NCI-H2107 treated with DMSO at 0.1 percent for 48 hours (cell line): ENCODE results near the gene SPDYE5.

Source experiments
- DNase-seq: peaks from one replicate; lab custom pipeline; 2025; ENCODE audit not compliant: unreplicated experiment; lab: John Stamatoyannopoulos, UW

SPDYE5 gene

DNA sequence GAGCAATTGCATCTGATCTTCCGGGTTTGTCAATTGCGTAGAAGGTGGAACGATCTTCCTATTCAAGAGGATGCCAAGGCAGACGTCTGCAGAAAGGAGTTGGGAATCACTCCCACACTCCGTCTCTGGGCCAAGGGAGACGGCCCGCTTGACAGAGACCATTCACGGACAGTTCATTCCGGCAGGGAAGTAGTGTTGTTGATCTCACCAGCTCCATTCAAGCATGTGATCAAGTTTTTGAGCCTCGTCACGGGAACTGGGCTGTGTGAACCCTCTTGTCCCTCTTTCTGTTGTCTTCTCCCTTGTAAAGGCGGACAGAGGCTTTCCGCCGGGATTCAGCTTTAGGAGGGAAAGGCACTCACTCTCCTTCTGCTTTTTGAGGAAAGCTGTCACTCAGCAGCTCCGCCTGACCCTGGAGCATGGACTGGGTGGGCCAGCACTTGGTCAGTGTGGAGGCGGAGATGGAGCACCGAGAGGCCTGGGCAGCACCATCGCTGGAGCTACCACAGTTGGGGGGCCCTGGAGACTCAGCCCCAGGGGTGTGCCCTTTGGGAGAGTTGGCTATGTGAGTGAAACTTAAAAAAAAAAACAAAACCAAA, 44.9 kb downstream of the SPDYE5 start:
- no peak for DNase-seq

DNA sequence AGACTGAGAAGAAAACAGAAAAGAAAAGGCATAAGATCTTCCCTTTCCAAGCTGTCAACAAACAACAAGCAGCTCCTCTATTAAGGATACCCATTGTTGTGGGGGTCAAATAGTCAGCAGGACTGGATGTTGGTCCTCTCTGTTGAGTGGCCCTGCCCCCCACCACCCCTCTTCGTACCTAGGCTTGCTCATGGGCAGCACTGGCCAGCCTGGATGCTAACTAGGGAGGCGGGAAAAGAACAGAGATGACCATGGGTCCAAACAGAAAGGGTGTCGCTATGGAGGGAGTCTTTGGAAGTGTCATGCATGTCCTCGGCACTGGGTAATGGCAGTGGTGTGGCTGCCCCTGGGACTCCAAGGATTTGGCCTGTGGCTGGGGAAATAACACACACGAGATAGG, 45.6 kb downstream of the SPDYE5 start:
- DNase-seq: no peak

DNA sequence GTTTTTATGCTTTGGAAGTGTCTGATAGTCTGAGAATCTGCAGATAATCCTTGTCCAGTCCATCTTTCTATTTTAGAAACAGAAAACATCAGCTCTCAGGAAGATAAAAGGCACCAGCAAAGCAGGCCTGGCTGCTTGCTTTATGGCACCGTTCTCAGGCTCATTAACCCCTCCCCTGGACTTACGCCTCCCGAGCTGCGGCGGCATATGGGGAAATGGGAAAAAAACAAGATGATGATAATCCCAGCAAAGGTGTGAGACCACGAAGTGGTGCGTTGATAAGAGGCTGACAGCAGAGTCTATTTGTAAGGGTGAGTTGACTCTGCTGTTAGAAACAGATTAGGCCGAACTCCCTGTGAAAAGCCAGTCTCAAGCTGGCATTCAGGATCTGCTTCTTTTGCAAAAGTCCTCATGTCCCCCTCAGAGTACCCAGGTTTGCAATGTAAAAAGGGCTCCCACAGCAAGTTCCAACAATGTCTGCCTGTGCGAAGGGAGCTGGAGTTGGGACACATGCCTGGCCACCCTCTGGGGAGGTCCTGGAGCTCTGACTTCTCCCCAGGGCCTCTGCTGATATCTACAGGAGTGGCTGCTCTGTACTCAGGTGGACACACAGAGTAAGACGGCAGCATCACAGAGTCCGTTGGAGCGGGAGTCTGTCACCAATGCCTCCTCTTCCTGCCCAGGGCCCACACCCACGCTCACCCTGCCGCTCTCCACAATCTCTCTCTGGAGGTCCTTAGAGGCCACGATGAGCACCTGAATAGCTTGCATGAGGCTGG, 54.3 kb downstream of the SPDYE5 start:
- no peak for DNase-seq
